DND-41 (cell line): ENCODE results near the gene TTLL11.

Experiments used
- CTCF ChIP-seq: IDR thresholded peaks from 2 replicates; pipeline ENCODE4 v1.5.1; 2012; ENCODE audit warnings: borderline replicate concordance, low read length, moderate library complexity, mild to moderate bottlenecking; ENCODE audit not compliant: poor library complexity, severe bottlenecking; ENCODE audit errors: extremely low read depth
- EZH2 ChIP-seq: IDR thresholded peaks from 3 replicates; pipeline ENCODE4 v1.6.1; 2012; ENCODE audit warnings: borderline replicate concordance, low read depth, mild to moderate bottlenecking, moderate library complexity, low read length, inconsistent platforms; ENCODE audit not compliant: severe bottlenecking

DNA sequence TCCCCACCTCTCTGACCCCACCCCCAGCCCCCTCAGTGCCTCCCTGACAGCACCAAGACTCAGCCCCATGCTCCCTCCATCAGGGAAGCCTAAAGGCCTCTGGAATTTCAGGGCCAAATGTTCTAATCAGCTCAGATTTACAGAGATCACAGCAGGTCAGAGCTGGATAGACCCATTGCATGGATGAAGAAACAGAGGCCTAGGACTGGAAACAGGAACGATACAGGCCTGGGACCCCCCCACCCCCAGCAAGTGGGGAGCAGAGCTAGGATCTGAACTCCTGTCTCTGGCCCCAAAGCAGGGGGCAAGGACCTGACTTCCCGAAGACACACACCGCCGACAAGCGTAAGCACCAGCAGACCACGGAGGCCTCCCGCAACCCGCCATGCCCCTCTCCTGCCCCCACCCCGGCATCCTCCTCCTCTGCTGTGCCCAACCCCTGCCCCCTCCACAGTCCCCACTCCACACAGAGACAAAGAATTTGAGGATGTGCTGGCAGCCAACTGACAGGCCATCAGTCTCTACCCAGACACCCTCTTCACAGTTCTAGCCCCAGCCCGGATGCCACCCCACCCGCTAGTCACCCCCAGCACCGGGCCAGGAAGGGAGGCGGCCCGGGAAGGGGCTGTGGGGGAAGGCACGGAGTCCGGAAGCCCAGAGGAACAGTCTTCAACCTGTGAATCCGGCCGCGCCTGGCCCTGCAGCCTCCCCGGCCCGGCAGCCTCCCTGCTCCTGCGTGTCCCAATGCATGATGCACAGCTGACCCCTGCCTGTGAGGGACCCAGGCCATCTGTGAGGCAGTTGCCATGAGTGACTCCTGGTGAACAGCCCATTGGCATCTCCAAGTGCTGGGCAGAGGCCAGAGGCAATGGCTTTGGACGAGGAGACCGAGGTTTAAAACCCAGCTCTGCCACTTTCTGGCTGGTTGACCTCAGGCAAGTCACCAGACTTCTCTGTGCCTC lies 35.2 kb upstream of the TTLL11 start:
- TF ChIP-seq EZH2, result no peak
- no peak for TF ChIP-seq CTCF
